ENCODE data around the gene ABHD6.
"Not testable (repeated sequence)": the region's sequence is repeated elsewhere in the genome, so short reads cannot be mapped to it uniquely, and the experiment has no call there.

ABHD6 gene

GRCh38 chr3:58243976-58244585, 6.5 kb downstream of the ABHD6 start:
- DNase-seq: no peak

- no peak for DNase-seq
Observed at GRCh38 chr3:58246148-58247047, 8.8 kb downstream of the ABHD6 start.

GRCh38 chr3:58249358-58250092, 11.9 kb downstream of the ABHD6 start:
- DNase-seq: no peak

GRCh38 chr3:58250093-58250707, 12.6 kb downstream of the ABHD6 start:
- no peak for DNase-seq

- DNase-seq: no peak
Observed at GRCh38 chr3:58251631-58252035, 14.0 kb downstream of the ABHD6 start.

- DNase-seq: no peak
Observed at GRCh38 chr3:58254144-58254543, 16.6 kb downstream of the ABHD6 start.

- no peak for DNase-seq
Observed at GRCh38 chr3:58256061-58256460, 18.5 kb downstream of the ABHD6 start.

GRCh38 chr3:58256511-58256910, 18.9 kb downstream of the ABHD6 start:
- DNase-seq: no peak

- no peak for DNase-seq
Observed at GRCh38 chr3:58258392-58259055, 20.9 kb downstream of the ABHD6 start.

- DNase-seq: no peak
Observed at GRCh38 chr3:58260261-58260731, 22.7 kb downstream of the ABHD6 start.

GRCh38 chr3:58260733-58261132, 23.1 kb downstream of the ABHD6 start:
- DNase-seq: no peak

- DNase-seq: no peak
Observed at GRCh38 chr3:58261954-58262666, 24.5 kb downstream of the ABHD6 start.

- DNase-seq: no peak
Observed at GRCh38 chr3:58266577-58266976, 29.0 kb downstream of the ABHD6 start.

- not testable (repeated sequence) for DNase-seq
Observed at GRCh38 chr3:58267543-58267942, 30.0 kb downstream of the ABHD6 start.

GRCh38 chr3:58269356-58269755, 31.8 kb downstream of the ABHD6 start:
- DNase-seq: no peak

GRCh38 chr3:58270485-58270884, 32.9 kb downstream of the ABHD6 start:
- no peak for DNase-seq

GRCh38 chr3:58271901-58272501, 34.4 kb downstream of the ABHD6 start:
- DNase-seq: no peak

GRCh38 chr3:58272891-58273290, 35.3 kb downstream of the ABHD6 start:
- DNase-seq: no peak

GRCh38 chr3:58273362-58273761, 35.8 kb downstream of the ABHD6 start:
- not testable (repeated sequence) for DNase-seq

- DNase-seq: no peak
Observed at GRCh38 chr3:58274027-58274614, 36.5 kb downstream of the ABHD6 start.

- DNase-seq: no peak
Observed at GRCh38 chr3:58281069-58281468, 43.5 kb downstream of the ABHD6 start.
